Gastroesophageal sphincter (tissue), 3 donors: ENCODE measurements around the gene POLR3A.

Experiments
- CTCF ChIP-seq, 4 experiments: fragments of 200-600 bp in 2 of 4; fragments of 450-650 bp in 2 of 4; sonication (generic) in 1 of 4; IDR thresholded peaks; one replicate each; pipeline ENCODE4 v1.5.1; 2017 to 2019; ENCODE audit warnings: antibody characterized with exemption in 4 of 4, mild to moderate bottlenecking in 2 of 4, moderate library complexity in 2 of 4
- EP300 ChIP-seq: sonication (generic); formaldehyde crosslinking; IDR thresholded peaks from one replicate; pipeline ENCODE4 v1.6.1; 2017; ENCODE audit warnings: antibody characterized with exemption, mild to moderate bottlenecking
- POLR2A ChIP-seq, 2 donors: fragments of 450-650 bp; IDR thresholded peaks; one replicate each; pipeline ENCODE4 v1.6.1; 2017; ENCODE audit warnings: antibody characterized with exemption in 2 of 2, mild to moderate bottlenecking in 2 of 2, moderate library complexity in 1 of 2

GRCh38 chr10:77940225-77940624, 89.1 kb downstream of the POLR3A start:
- TF ChIP-seq CTCF (IDR thresholded peaks at IDR 0.05) (no peak), POLR2A (IDR thresholded peaks at IDR 0.05) (no peak), EP300 (no peak)
